ENCODE results near the gene IL17RE. TPM values are rescaled to one million over a fixed set of nuclear protein-coding genes. Genes with fewer than 3 reads are reported as not detected.

Gene IL17RE
- total and polyA plus RNA-seq, 9 of the 15 experiments (the other 6 are each of a cell fraction or from before 2014, with no cell fraction given), result 0.32 to 1.9 (median 0.51) TPM; not detected in 4

DNA sequence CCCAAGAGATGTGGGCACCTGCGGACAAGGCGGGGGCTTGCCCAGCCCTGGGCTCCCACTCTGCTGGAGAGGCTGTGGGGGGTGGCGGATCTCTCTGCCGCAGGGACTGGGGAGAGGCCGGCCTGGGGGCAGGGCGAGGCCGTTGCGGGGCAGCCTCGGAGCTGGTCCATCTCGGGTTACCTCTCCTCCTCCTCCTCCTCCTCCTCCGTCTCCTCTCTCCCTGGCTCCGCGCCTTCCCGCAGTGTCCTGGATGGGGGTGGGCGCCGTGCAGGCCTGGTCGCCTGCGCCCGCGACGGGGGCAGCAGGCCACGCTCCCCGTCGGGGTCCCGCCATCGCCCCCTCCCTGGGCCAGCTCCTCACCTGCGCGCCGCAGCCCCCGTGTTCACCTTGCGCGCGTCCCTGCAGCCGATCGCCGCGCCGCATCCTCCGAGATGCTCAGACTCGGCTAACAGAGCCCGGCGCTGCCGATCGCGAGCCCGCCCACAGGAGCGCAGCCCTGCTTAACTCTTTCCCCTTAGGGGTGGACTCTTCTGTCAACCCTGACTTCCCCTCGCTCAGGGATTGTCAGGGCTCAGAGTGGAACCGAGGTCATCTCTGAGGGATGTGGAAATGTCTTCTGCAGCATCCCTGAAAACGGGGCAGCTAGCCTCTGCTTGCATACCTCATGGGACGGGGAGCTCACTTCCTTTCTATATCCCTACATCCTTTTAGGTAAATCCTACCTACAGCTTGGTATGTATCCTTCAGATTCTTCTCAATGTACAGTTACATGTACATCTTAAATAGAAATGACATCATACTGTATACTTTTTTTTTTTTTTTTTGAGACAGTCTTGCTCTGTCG lies 49.5 kb downstream of the IL17RE start, which contains the start of gene PRRT3 (continued):
- TF ChIP-seq, protein P1, sequence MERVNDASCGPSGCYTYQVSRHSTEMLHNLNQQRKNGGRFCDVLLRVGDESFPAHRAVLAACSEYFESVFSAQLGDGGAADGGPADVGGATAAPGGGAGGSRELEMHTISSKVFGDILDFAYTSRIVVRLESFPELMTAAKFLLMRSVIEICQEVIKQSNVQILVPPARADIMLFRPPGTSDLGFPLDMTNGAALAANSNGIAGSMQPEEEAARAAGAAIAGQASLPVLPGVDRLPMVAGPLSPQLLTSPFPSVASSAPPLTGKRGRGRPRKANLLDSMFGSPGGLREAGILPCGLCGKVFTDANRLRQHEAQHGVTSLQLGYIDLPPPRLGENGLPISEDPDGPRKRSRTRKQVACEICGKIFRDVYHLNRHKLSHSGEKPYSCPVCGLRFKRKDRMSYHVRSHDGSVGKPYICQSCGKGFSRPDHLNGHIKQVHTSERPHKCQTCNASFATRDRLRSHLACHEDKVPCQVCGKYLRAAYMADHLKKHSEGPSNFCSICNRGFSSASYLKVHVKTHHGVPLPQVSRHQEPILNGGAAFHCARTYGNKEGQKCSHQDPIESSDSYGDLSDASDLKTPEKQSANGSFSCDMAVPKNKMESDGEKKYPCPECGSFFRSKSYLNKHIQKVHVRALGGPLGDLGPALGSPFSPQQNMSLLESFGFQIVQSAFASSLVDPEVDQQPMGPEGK (CRISPR knock-in tag; IDR thresholded peaks at IDR 0.05; ENCODE audit: borderline replicate concordance), result no peak
- TF ChIP-seq NEUROD1 (IDR thresholded peaks at IDR 0.05; ENCODE audit: borderline replicate concordance, low read depth, low read length, partially characterized antibody) (no peak), CBX1 (IDR thresholded peaks at IDR 0.05; ENCODE audit: low read depth) (peak; percentile 94; the same call in 1 of the 2 replicates), TOE1 (IDR thresholded peaks at IDR 0.05; ENCODE audit: borderline replicate concordance) (peak; percentile 70; the same call in 1 of the 2 replicates), TOE1 (CRISPR knock-in tag; IDR thresholded peaks at IDR 0.05; ENCODE audit: borderline replicate concordance, low read depth) (no peak), PHF8 (IDR thresholded peaks at IDR 0.05; ENCODE audit: borderline replicate concordance, low read length) (peak; percentile 34; the same call in 1 of the 2 replicates), ZNF444 (CRISPR knock-in tag; IDR thresholded peaks at IDR 0.05) (no peak), POLR2G (IDR thresholded peaks at IDR 0.05; ENCODE audit: low read depth, low read length) (peak; percentile 69; the same call in 1 of the 2 replicates), LARP7 (IDR thresholded peaks at IDR 0.05) (no peak), ZBTB17 (CRISPR knock-in tag; IDR thresholded peaks at IDR 0.05) (peak; percentile 99), KLF16 (IDR thresholded peaks at IDR 0.05) (no peak), SRSF1 (IDR thresholded peaks at IDR 0.05; ENCODE audit: low read depth, low read length) (no peak), EP300 (IDR thresholded peaks at IDR 0.05; ENCODE audit: low read length) (no peak), ZNF282 (CRISPR knock-in tag; IDR thresholded peaks at IDR 0.05) (0 out of 2 replicates have a peak, but pooled peaks have one; percentile 80), ZFP36 (IDR thresholded peaks at IDR 0.05; ENCODE audit: low read depth, low read length, partially characterized antibody) (peak; percentile 89), HMGN3 (IDR thresholded peaks at IDR 0.05; ENCODE audit: borderline replicate concordance, extremely low read depth, insufficient read length, low read depth, low read length) (peak; percentile 84), MEIS2 (IDR thresholded peaks at IDR 0.05; ENCODE audit: partially characterized antibody) (peak; percentile 15), KDM1A (IDR thresholded peaks at IDR 0.05) (peak; percentile 96 to 97)
- TF ChIP-seq, protein P2, sequence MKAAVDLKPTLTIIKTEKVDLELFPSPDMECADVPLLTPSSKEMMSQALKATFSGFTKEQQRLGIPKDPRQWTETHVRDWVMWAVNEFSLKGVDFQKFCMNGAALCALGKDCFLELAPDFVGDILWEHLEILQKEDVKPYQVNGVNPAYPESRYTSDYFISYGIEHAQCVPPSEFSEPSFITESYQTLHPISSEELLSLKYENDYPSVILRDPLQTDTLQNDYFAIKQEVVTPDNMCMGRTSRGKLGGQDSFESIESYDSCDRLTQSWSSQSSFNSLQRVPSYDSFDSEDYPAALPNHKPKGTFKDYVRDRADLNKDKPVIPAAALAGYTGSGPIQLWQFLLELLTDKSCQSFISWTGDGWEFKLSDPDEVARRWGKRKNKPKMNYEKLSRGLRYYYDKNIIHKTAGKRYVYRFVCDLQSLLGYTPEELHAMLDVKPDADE (conservative IDR thresholded peaks at IDR 0.05; ENCODE audit: control insufficient read depth, low read depth, low read length), result 0 out of 2 replicates have a peak, but pooled peaks have one; percentile 59
- TF ChIP-seq, protein P3, sequence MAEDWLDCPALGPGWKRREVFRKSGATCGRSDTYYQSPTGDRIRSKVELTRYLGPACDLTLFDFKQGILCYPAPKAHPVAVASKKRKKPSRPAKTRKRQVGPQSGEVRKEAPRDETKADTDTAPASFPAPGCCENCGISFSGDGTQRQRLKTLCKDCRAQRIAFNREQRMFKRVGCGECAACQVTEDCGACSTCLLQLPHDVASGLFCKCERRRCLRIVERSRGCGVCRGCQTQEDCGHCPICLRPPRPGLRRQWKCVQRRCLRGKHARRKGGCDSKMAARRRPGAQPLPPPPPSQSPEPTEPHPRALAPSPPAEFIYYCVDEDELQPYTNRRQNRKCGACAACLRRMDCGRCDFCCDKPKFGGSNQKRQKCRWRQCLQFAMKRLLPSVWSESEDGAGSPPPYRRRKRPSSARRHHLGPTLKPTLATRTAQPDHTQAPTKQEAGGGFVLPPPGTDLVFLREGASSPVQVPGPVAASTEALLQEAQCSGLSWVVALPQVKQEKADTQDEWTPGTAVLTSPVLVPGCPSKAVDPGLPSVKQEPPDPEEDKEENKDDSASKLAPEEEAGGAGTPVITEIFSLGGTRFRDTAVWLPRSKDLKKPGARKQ (CRISPR knock-in tag; IDR thresholded peaks at IDR 0.05), result no peak

Data from K562 (cell line).